Occipital lobe (tissue), 2 donors: Measurements from ENCODE around the gene UPK2. TPM values are rescaled to one million over a fixed set of nuclear protein-coding genes. Genes with fewer than 3 reads are reported as not detected.
A peak's percentile ranks its signal among the peaks of the same experiment; 100 is the strongest.

Source experiments
- DNase-seq: peaks from one replicate; lab custom pipeline; 2025; lab: John Stamatoyannopoulos, UW
- total RNA-seq: library from RNA; depleted of rRNA; stranded (reverse); fragments of >200 nt; gene quantifications from one replicate; pipeline ENCODE4 v1.2.3, GENCODE V29; 2014

UPK2 gene
- total RNA-seq, 1 donor from 2014 or later = not detected

- no peak for DNase-seq
Observed at GRCh38 chr11:118917481-118918127, 38.5 kb upstream of the UPK2 start.

DNA sequence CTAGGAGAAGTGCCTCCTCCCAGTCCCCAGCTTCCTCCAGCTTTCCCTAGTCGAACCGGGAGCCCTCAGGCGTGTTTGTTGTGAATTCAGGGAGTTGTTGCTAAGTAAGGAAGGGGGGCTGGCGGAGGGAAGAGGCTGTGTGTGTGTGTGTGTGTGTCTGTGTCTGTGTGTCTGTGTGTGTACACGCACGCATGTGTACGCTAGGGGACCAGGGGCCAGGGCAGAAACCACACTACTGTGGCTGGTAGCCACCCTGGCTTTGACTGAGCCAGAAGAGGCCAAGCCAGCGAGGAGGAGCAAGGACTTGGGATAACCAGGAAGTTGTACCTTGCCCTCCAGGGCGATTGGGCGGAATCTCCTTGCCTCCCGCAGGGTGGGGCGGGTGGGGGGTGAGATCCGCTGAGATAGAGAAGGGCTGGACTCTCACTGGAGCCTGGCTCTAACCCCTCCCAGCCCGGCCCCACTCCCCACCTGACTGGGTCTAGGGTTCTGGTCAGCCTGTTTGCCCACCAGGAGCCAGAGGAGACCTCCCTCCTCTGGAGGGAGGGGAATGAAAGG, 37.9 kb upstream of the UPK2 start:
- DNase-seq = no peak

- DNase-seq = no peak
Observed at GRCh38 chr11:118918686-118919280, 37.3 kb upstream of the UPK2 start.

GRCh38 chr11:118921121-118921928, 34.8 kb upstream of the UPK2 start:
- DNase-seq = no peak

DNA sequence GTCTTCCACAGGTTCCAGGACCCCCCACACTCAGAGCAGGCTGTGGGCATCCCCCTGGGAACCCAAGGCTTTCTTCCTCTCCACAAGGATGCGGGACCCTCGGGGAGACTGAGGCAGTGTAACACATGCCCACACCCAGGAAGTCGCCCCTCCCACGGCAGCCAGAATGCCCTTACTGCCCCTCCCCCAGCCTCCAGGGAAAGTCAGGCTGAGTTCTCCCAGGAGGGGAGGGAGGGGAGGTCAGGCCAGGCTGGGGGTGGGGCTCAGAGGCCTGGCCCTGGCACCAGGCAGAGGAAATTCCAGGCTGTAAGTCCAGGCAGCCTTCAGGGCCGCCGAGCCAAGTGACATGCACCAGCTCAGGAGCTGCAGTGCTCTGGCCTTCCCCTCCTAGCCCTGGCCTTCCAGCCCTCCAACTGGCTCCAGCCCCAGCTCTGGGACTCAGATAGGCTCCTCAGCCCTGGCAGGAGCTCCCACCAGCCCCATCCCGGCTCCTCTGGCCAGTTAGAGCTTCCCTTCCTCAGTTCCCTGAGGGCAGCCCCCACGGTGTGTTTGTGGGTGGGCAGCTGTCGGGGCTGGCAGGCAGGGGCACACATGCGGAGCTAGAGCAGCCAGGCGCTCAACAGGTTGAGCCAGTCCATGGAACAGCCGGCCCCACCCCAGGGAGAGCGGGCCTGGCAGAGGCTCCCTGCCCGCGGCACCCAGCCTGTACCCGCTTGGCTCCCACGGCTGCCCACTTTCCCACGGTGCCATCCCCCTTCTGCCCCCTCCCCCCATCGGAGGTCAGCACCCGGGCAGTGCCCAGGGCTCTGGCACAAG, 34.0 kb upstream of the UPK2 start:
- DNase-seq = no peak

DNA sequence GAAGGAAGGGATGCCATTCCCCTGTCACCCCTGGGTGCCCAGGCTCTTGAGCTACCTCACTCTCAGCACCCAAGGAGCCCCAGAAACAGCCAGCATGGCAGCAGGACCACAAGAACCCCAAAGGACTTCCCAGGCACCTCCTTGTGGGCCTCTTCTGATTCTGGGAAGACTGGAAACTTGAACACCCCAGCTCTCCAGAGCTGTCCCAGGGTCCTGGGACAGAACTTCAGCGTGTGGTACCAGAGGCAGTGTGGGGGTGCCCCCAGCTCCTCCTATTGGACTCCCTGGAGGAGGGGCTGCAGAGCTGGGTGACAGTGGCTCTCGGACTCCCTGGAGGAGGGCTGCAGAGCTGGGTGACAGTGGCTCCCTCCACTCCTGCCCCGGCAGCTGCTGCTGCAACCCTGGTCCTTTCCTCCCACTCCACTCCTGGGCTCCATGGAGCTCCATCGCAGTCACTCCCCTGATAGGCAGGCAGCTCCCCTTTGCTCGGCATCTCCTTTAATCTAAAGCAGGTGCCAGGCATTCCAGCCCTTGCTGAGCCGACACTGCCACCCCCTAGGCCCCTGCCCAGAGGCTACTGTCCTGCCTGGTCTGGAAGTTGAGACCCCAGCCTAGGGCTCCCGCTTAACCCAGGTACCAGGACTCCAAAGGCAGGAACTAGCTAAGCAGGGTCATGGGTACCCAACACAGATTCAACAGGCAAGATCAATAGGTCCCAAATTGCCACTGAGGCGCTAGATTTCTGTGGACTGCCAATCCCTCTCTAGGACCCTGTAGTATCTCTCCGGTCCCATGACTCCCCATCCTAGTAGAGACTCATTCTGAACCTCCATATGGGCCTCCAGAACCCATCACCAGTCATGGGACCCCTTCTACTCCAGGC, 33.1 kb upstream of the UPK2 start:
- DNase-seq = no peak

DNA sequence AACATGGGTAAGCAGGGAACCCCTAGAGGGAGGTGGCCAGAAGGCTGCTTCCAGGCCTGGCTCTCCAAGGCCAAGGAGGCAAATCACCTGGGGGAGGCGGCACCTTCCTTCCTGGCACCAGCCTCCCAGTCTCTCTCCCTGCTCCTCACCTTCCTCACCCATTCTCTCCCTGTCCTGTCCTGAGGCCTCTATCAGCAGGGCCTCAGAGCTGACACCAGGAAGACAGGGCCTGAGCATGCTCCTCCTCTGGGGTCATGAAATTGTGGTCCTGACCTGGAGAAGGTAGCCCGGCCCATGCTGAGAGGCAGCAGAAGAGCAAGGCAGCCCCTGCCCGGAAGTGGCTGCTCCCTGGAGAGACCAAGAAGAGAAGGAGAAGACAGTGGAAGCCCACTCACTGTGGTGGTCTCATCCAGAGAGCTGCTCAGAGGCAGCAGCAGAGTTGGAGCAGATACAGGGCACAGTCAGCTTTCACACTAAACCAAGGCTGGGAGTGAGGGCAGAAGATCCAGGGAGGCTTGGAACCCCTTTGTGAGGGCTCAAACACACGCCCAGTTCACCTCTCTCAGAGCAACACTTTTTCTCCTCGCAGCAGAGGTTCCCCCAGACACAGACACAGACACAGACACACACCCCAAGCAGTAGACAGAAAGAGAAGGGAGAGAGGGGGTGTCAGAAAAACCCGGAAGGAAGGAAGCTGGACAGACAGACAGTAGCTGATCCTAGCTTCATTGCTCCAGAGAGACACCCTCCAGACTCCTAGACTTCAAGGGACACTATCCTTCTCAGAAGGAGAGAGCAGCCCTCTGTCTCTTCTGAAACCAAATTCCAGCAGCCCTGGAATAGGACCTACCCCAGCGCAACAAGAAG, 32.1 kb upstream of the UPK2 start:
- DNase-seq = no peak

DNA sequence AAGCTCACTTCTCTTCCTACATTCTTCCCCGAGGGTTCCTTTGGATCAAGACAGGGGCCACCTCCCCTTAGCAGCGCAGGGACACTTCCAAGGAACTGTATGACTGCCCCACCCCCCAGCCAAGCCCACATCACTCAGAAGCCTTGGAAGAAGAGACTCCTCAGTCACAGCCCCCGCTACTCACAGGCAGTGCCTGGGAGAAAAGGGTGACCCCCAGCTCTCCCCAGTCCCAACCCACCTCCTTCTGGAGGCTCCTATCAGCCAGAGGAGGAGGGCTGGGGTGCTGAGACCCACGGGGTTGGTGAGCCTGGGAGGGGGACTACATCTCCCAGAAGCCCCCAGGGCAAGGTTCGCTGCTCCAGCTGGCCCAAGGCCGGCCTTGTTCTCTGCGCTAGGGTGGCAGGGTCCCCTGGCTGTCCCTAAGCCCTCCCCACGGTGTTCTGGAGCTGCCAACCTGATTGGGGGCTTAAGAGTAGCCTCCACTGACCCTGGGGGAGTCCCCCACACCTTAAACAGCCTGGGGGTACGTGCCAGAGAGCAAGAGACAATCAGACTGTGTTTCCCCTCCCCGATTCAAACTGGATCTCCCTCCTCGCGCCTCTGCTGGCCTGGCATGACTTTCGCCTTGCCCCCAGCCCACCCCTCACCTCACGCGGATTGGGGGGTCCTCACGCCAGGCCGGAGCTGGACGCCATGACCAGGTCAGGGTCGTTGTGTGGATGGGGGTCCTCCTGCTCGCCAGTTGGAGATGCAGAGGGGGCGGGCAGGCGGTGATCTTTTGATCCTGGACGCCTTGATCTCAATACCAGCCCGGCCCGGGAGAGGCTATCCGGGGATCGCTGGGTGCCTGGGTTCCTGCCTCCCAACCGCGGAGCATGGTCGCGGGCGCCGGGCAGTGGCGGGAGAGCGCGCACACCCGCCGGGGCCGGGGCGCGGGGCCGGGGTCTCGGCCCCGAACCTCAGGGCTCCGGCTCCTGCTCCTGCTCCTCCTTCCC, 31.2 kb upstream of the UPK2 start:
- DNase-seq = no peak

DNA sequence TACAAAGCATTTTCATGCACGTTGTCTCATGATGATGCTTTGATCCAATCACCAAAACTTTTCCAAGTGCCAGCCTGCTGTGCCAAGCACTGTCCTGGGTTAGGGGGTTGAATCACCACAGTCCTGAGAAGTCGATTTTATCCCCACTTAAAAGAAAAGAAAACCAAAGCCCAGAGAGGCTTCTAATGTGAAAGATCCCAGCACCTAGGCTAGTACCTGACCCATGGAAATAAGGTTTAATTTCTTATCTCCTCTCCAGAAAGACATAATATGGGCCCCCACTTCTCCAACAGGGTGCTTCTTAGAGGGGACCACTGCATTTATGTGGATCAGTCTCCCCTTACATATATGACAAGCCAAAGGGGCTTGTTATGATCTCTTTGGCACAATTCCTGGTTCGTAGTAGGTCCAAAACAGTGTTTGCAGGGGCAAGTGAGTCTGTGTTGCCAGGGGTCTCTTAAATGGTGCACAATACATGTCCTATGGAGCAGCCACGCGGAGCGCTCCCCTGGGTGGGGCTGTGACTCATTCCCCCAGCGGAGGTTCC, 28.5 kb upstream of the UPK2 start:
- no peak for DNase-seq

DNA sequence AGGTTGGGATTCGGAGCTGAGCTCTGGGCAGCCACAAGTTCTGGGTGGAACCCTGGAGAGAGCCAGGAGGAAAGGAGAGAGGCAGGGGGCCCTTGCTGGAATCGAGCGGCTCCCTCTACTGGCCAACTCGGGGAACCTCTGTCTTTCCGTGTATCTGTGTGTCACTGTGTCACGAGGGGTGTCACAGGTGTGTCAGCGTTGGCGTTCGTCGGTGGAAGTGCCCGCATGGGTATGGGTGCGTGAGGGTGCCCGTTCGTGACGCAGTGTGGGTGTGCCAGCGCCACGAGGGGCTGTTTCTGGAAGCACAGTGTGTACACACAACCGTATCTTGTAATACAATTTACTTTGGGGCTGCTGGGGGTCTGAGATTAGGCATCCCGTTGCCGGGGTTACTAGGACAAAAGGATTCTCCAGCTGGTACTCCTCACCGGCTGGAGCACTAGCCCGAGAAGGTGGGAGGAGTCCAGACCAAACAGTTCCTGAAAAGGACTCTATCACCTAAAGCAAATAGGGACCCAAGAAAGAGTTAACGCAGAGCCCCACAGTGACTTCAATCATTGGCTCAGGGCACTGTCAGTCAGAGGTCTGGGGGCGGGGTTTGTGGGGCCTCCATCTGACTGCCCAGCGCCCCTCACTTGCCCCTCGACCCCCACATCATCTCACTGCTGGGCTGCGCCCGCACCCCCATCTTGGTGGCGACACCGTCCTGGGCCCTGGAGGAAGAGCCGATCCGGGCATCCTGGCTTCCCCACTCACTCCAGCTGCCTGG, 27.8 kb upstream of the UPK2 start:
- DNase-seq = peak; percentile 89

- DNase-seq = peak; percentile 81
Observed at GRCh38 chr11:118928870-118929500, 27.1 kb upstream of the UPK2 start.

GRCh38 chr11:118929501-118930093, 26.5 kb upstream of the UPK2 start:
- peak; percentile 81 for DNase-seq

DNA sequence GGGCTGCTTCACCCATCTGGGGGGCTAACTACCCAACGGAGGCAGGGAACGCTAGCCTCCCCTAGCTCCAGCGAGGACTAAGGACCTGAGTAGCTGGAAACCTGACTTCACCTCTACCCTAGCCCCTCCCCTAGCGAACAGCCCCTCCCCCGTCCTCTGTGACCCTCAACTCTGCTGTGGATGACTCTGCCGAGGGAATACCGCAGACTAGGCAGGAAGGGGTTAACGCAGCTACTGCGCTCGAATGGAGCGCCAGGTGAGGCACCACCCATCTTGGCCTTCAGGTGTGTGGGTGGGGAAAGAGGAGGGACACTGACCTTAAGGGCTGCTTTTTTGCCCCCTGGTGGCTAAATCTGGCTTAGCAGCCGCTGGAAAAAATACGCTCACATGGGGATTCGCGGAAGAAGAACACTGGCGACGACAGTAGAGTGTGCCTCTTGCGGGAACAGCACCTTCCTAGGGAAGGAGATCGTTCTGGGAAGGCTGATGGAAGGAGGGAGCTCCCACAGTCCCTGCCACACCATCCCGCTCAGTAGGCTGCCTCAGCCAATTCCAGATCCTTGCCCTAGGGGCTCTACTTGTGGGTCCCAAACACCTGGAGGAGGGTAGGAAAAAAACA, 25.9 kb upstream of the UPK2 start:
- DNase-seq = peak; percentile 43

- no peak for DNase-seq
Observed at GRCh38 chr11:118931571-118931970, 24.5 kb upstream of the UPK2 start.

GRCh38 chr11:118933486-118933885, 22.6 kb upstream of the UPK2 start:
- DNase-seq = no peak

GRCh38 chr11:118935376-118935775, 20.7 kb upstream of the UPK2 start:
- DNase-seq = no peak
